HCT116 (cell line): ENCODE data around the gene SMYD3. TPM values are rescaled to one million over a fixed set of nuclear protein-coding genes. Genes with fewer than 3 reads are reported as not detected.

Experiments
- ATAC-seq: fragments of 200-7000 bp; cut with Tn5 transposase; 2 replicates; pipeline ENCODE4 v1.9.1; 2020; ENCODE audit warnings: mild to moderate bottlenecking, moderate library complexity
- BruUV-seq: library from RNA; stranded (reverse); fragments of 400-500 nt; replicated peaks from 2 replicates; lab custom pipeline; 2021; lab: Mats Ljungman, UMichigan
- CTCF ChIA-PET: fragments of 300-600 bp; sonication (Branson Sonifier 250); formaldehyde crosslinking; loops from one replicate; lab custom pipeline; 2021; ENCODE audit warnings: antibody characterized with exemption; lab: Charles Lee
- POLR2A ChIA-PET: fragments of 300-600, 350-600 bp; sonication (Branson Sonifier 250); formaldehyde crosslinking; loops from one replicate; lab custom pipeline; 2021; ENCODE audit warnings: antibody characterized with exemption; lab: Charles Lee
- RAD21 ChIA-PET, 2 experiments: fragments of 300-600 bp; sonication (Branson Sonifier 250); formaldehyde crosslinking; loops; one replicate each; lab custom pipeline; 2023; ENCODE audit warnings: low total read pairs in 2 of 2; ENCODE audit not compliant: uncharacterized antibody in 2 of 2, unreplicated experiment in 2 of 2, low non-redundant PET in 1 of 2; lab: Charles Lee
- DNase-seq: peaks from one replicate; pipeline ENCODE4 v3.0.0-alpha.2; 2010; ENCODE audit warnings: low read depth, low spot score
- H2AFZ ChIP-seq: fragments of 200-600 bp; shearing (Covaris generic), sonication (generic); 2 replicates; pipeline ENCODE4 v1.6.1; 2017; ENCODE audit warnings: low read depth, mixed run types, mixed read lengths, antibody characterized with exemption, low read length; ENCODE audit not compliant: poor library complexity, severe bottlenecking
- H3K27ac ChIP-seq: 2 replicates; pipeline ENCODE4 v1.5.1; 2012; ENCODE audit warnings: low read depth, low read length
- H3K27me3 ChIP-seq: fragments of 200-600 bp; sonication (generic); 2 replicates; pipeline ENCODE4 v1.6.1; 2016; ENCODE audit warnings: mixed run types, low read length, mixed read lengths; ENCODE audit not compliant: insufficient read depth
- H3K36me3 ChIP-seq, 2 experiments: fragments of 200-500 bp in 1 of 2; fragments of 200-600 bp in 1 of 2; sonication (Bioruptor generic) in 1 of 2; sonication (generic) in 1 of 2; 2 replicates each; pipeline versions ENCODE4 v1.5.1 to v1.6.1; 2014 to 2016; ENCODE audit warnings: low read length in 2 of 2, inconsistent platforms in 1 of 2, mixed read lengths in 1 of 2, mixed run types in 1 of 2; ENCODE audit not compliant: insufficient read depth in 2 of 2, control insufficient read depth in 1 of 2
- H3K4me1 ChIP-seq, 2 experiments: fragments of 200-600 bp in 1 of 2; sonication (generic) in 1 of 2; 2 replicates each; pipeline versions ENCODE4 v1.5.1 to v1.6.1; 2012 to 2017; ENCODE audit warnings: low read length in 2 of 2, inconsistent platforms in 1 of 2, mild to moderate bottlenecking in 1 of 2, mixed read lengths in 1 of 2, mixed run types in 1 of 2, moderate library complexity in 1 of 2; ENCODE audit not compliant: insufficient read depth in 2 of 2, control insufficient read depth in 1 of 2
- H3K4me2 ChIP-seq: fragments of 200-600 bp; sonication (generic); 2 replicates; pipeline ENCODE4 v1.6.1; 2017; ENCODE audit warnings: mixed run types, low read length, mixed read lengths
- H3K4me3 ChIP-seq, 2 experiments: fragments of 200-600 bp in 1 of 2; sonication (generic) in 1 of 2; replicated peaks in 1 of 2; 2 replicates each; pipeline ENCODE4 v1.5.1; 2011 to 2016; ENCODE audit warnings: low read length in 2 of 2, control low read depth in 1 of 2, low read depth in 1 of 2, mild to moderate bottlenecking in 1 of 2, mixed read lengths in 1 of 2, mixed run types in 1 of 2
- H3K79me2 ChIP-seq: fragments of 200-600 bp; sonication (generic); 2 replicates; pipeline ENCODE4 v1.6.1; 2017; ENCODE audit warnings: mild to moderate bottlenecking, mixed run types, low read length, moderate library complexity, mixed read lengths; ENCODE audit not compliant: insufficient read depth
- H3K9ac ChIP-seq: fragments of 200-600 bp; sonication (generic); 2 replicates; pipeline ENCODE4 v1.6.1; 2016; ENCODE audit warnings: low read length, mixed read lengths
- H3K9me2 ChIP-seq: fragments of 200-600 bp; sonication (generic), shearing (Covaris generic); 2 replicates; pipeline ENCODE4 v1.6.1; 2017; ENCODE audit warnings: mixed run types, mild to moderate bottlenecking, moderate library complexity; ENCODE audit not compliant: insufficient read depth
- H3K9me3 ChIP-seq, 2 experiments: fragments of 200-500 bp in 1 of 2; fragments of 200-600 bp in 1 of 2; sonication (Bioruptor generic) in 1 of 2; sonication (generic) in 1 of 2; 2 replicates each; pipeline ENCODE4 v1.6.1; 2014 to 2017; ENCODE audit warnings: low read length in 2 of 2, mixed read lengths in 2 of 2, inconsistent platforms in 1 of 2, low read depth in 1 of 2, mild to moderate bottlenecking in 1 of 2, mixed run types in 1 of 2, moderate library complexity in 1 of 2; ENCODE audit not compliant: control insufficient read depth in 1 of 2, insufficient read depth in 1 of 2
- H4K20me1 ChIP-seq: fragments of 200-600 bp; sonication (generic), shearing (Covaris generic); 2 replicates; pipeline ENCODE4 v1.6.1; 2017; ENCODE audit warnings: mixed run types, mild to moderate bottlenecking, moderate library complexity; ENCODE audit not compliant: insufficient read depth
- CBX3 ChIP-seq: IDR thresholded peaks from 2 replicates; pipeline ENCODE4 v1.6.1; 2012; ENCODE audit warnings: low read depth
- EGR1 ChIP-seq: IDR thresholded peaks from 2 replicates; pipeline ENCODE4 v1.6.1; 2012; ENCODE audit warnings: low read depth
- EZH2 ChIP-seq: fragments of 200-600 bp; sonication (generic); IDR thresholded peaks from 2 replicates; pipeline ENCODE4 v1.6.1; 2017; ENCODE audit warnings: antibody characterized with exemption, mixed run types
- FOSL1 ChIP-seq: IDR thresholded peaks from 2 replicates; pipeline ENCODE4 v1.6.1; 2012; ENCODE audit warnings: low read depth
- SIN3A ChIP-seq: IDR thresholded peaks from 2 replicates; pipeline ENCODE4 v1.6.1; 2012; ENCODE audit warnings: low read depth
- intact Hi-C: fragments of 100-400 bp; cut with micrococcal nuclease; formaldehyde crosslinking; loops from 2 replicates; pipeline ENCODE4 v1.10.0; 2022
- total RNA-seq: library from RNA; stranded (reverse); gene quantifications from one replicate; pipeline ENCODE4 v1.2.1, GENCODE V29; 2021; ENCODE audit not compliant: unreplicated experiment
- TF ChIP-seq, protein P1 (sequence below): IDR thresholded peaks from 2 replicates; pipeline ENCODE4 v1.6.1; 2012
- TF ChIP-seq, protein P2 (sequence below): IDR thresholded peaks from 2 replicates; pipeline ENCODE4 v1.6.1; 2012; ENCODE audit warnings: low read depth
- TF ChIP-seq, protein P3 (sequence below): IDR thresholded peaks from 2 replicates; pipeline ENCODE4 v1.6.1; 2012
- TF ChIP-seq, protein P4 (sequence below): IDR thresholded peaks from 2 replicates; pipeline ENCODE4 v1.6.1; 2011; ENCODE audit warnings: mild to moderate bottlenecking, low read length, moderate library complexity; ENCODE audit not compliant: insufficient replicate concordance; ENCODE audit errors: extremely low read depth

SMYD3 gene
- total RNA-seq, 1 experiment from 2014 or later, result 33.6 TPM

DNA sequence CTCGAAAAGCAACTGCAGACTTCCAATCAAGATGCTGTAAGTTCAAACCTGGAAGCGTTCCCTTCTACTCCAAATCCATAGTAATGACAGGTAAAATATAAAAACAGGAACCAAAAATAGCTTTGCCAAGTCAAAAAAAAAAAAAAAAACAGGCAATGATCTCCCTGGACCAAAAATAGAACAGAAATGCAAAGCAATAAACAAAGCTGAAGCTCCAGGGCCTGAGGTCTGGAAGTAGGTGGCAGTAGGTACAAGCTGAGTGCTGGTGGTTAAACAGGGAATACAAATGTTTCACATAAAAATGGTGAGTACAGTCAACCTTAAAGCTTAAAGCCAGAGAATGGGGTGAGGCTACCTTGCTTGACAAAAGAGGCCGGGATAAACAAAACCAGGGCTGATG is 610.8 kb downstream of the SMYD3 start:
- CTCF ChIA-PET, result interaction anchor here (0.7 kb wide), 1 partner anchor 723 kb away, joined by 3 read pairs; no protein-coding TSS in a partner anchor
- POLR2A ChIA-PET, result no interaction called here
- H3K36me3 ChIP-seq, result no peaks in the 10 kb centered on the region
- H2AFZ ChIP-seq, result no peak overlapping the region
- no peaks in the 10 kb centered on the region for H3K27me3 ChIP-seq
- no TSS peak for BruUV-seq
- H3K9me3 ChIP-seq, result no peaks in the 10 kb centered on the region
- no peaks in the 10 kb centered on the region for H4K20me1 ChIP-seq
- H3K4me2 ChIP-seq, result no peak overlapping the region
- ATAC-seq (no peak), DNase-seq (no peak)
- no peaks in the 10 kb centered on the region for H3K4me1 ChIP-seq
- H3K9ac ChIP-seq, result no peak overlapping the region
- H3K9me2 ChIP-seq, result no peaks in the 10 kb centered on the region
- RAD21 ChIA-PET, result no interaction called here
- intact Hi-C loops, result no loop called here
- TF ChIP-seq, protein P1, sequence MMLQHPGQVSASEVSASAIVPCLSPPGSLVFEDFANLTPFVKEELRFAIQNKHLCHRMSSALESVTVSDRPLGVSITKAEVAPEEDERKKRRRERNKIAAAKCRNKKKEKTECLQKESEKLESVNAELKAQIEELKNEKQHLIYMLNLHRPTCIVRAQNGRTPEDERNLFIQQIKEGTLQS, result no peak
- TF ChIP-seq, protein P2, sequence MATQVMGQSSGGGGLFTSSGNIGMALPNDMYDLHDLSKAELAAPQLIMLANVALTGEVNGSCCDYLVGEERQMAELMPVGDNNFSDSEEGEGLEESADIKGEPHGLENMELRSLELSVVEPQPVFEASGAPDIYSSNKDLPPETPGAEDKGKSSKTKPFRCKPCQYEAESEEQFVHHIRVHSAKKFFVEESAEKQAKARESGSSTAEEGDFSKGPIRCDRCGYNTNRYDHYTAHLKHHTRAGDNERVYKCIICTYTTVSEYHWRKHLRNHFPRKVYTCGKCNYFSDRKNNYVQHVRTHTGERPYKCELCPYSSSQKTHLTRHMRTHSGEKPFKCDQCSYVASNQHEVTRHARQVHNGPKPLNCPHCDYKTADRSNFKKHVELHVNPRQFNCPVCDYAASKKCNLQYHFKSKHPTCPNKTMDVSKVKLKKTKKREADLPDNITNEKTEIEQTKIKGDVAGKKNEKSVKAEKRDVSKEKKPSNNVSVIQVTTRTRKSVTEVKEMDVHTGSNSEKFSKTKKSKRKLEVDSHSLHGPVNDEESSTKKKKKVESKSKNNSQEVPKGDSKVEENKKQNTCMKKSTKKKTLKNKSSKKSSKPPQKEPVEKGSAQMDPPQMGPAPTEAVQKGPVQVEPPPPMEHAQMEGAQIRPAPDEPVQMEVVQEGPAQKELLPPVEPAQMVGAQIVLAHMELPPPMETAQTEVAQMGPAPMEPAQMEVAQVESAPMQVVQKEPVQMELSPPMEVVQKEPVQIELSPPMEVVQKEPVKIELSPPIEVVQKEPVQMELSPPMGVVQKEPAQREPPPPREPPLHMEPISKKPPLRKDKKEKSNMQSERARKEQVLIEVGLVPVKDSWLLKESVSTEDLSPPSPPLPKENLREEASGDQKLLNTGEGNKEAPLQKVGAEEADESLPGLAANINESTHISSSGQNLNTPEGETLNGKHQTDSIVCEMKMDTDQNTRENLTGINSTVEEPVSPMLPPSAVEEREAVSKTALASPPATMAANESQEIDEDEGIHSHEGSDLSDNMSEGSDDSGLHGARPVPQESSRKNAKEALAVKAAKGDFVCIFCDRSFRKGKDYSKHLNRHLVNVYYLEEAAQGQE, result no peak
- no peak for TF ChIP-seq SIN3A
- TF ChIP-seq EZH2, result no peak
- TF ChIP-seq FOSL1, result no peak
- no peaks in the 10 kb centered on the region for H3K79me2 ChIP-seq
- H3K4me3 ChIP-seq, result no peak overlapping the region
- H3K27ac ChIP-seq, result no peak overlapping the region

DNA sequence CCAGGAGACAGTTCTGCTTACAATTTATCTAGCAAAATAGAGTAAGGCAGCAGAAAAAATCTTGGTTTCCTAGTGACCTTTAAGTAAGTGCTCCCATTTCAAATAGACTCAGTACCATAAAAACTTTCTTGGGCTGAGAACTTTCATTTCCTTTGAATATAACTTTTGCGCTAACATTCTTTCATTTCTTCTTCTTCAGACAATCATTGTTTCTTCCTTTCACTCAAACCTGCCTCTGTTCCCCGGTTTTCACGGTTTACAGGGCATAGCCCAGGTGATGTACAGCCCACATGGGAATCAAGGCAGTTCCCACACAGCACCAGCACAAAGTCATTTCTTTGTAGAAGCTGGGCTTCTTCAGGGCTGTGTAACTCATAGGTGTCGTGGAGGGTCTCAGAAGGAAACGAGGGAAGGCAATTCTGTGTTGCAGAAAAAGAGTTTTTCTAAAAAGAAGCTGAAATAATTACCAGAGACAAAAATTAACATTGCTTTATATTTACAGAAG is 611.6 kb downstream of the SMYD3 start:
- no peaks in the 10 kb centered on the region for H3K79me2 ChIP-seq
- intact Hi-C loops, result no loop called here
- POLR2A ChIA-PET, result no interaction called here
- ATAC-seq (no peak), DNase-seq (no peak)
- H3K9me3 ChIP-seq, result no peaks in the 10 kb centered on the region
- no peaks in the 10 kb centered on the region for H3K36me3 ChIP-seq
- H3K9ac ChIP-seq, result no peak overlapping the region
- H3K9me2 ChIP-seq, result no peaks in the 10 kb centered on the region
- H3K27ac ChIP-seq, result no peak overlapping the region
- H4K20me1 ChIP-seq, result no peaks in the 10 kb centered on the region
- RAD21 ChIA-PET, result no interaction called here
- H2AFZ ChIP-seq, result no peak overlapping the region
- H3K4me3 ChIP-seq, result no peak overlapping the region
- H3K4me2 ChIP-seq, result no peak overlapping the region
- H3K27me3 ChIP-seq, result no peaks in the 10 kb centered on the region
- CTCF ChIA-PET, result no interaction called here
- no TSS peak for BruUV-seq
- no peaks in the 10 kb centered on the region for H3K4me1 ChIP-seq
- TF ChIP-seq EZH2, result no peak
- no peak for TF ChIP-seq CBX3
- TF ChIP-seq, protein P3, sequence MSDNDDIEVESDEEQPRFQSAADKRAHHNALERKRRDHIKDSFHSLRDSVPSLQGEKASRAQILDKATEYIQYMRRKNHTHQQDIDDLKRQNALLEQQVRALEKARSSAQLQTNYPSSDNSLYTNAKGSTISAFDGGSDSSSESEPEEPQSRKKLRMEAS, result no peak
- TF ChIP-seq, protein P4, sequence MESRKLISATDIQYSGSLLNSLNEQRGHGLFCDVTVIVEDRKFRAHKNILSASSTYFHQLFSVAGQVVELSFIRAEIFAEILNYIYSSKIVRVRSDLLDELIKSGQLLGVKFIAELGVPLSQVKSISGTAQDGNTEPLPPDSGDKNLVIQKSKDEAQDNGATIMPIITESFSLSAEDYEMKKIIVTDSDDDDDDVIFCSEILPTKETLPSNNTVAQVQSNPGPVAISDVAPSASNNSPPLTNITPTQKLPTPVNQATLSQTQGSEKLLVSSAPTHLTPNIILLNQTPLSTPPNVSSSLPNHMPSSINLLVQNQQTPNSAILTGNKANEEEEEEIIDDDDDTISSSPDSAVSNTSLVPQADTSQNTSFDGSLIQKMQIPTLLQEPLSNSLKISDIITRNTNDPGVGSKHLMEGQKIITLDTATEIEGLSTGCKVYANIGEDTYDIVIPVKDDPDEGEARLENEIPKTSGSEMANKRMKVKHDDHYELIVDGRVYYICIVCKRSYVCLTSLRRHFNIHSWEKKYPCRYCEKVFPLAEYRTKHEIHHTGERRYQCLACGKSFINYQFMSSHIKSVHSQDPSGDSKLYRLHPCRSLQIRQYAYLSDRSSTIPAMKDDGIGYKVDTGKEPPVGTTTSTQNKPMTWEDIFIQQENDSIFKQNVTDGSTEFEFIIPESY, result no peak
- TF ChIP-seq, protein P2, result no peak
- no peak for TF ChIP-seq EGR1
